Measurements from ENCODE around the gene EFL1.

The EFL1 gene

GRCh38 chr15:82262422-82263026 lies at the start of gene EFL1, which contains the start of gene SAXO2:
TSS of gene EFL1 (minus strand) at chr15:82262734. CDS start at chr15:82261778, 956 bp downstream.
TSS of gene SAXO2 (plus strand) at chr15:82262818. CDS start at chr15:82262880, 62 bp downstream.
- Histone ChIP-seq H3K4me1 (ENCODE audit: control insufficient read depth, insufficient read depth, low read length) (peaks cover 17% of the 10 kb centered on the region; the same call in 1 of the 2 replicates), H3K36me3 (ENCODE audit: control insufficient read depth in 2 of 2, insufficient read depth in 1 of 2, low read length in 2 of 2) (peaks cover 13 to 21% of the 10 kb centered on the region in 2 experiments), H3K4me3 (ENCODE audit: low read depth, low read length) (peak within 1 kb of the TSS; percentile 73), H3K27ac (ENCODE audit: extremely low read depth, low read depth, low read length) (peak within 1 kb of the TSS; percentile 75), H3K9me3 (ENCODE audit: control insufficient read depth, insufficient read depth, low read depth, low read length) (no peaks in the 10 kb centered on the region)
- ChIA-PET CTCF (interaction anchor here (0.8 to 1.4 kb wide), 2 partner anchors 18 to 23 kb away, joined by 6 to 8 read pairs; no protein-coding TSS in a partner anchor), POLR2A (interaction anchor here (0.6 to 0.8 kb wide), 4 partner anchors 17 to 1307 kb away, joined by 3 read pairs; no protein-coding TSS in a partner anchor)
- TF ChIP-seq OSR2 (tag by site-specific recombination; IDR thresholded peaks at IDR 0.05) (peak; percentile 27; the same call in 1 of the 2 replicates), ZBTB11 (tag by site-specific recombination; conservative IDR thresholded peaks at IDR 0.05; ENCODE audit: low read depth) (peak; percentile 82), ZNF549 (tag by site-specific recombination; IDR thresholded peaks at IDR 0.05) (no peak), ZNF555 (tag by site-specific recombination; conservative IDR thresholded peaks at IDR 0.05) (no peak), ZBTB7A (tag by site-specific recombination; IDR thresholded peaks at IDR 0.05; ENCODE audit: low read depth) (no peak), ZBTB6 (tag by site-specific recombination; IDR thresholded peaks at IDR 0.05) (no peak), FEZF1 (tag by site-specific recombination; IDR thresholded peaks at IDR 0.05) (no peak), ZNF24 (tag by site-specific recombination; IDR thresholded peaks at IDR 0.05) (no peak), TSHZ1 (tag by site-specific recombination; IDR thresholded peaks at IDR 0.05; ENCODE audit: borderline replicate concordance) (no peak; the same call in 1 of the 2 replicates), ZBTB10 (tag by site-specific recombination; IDR thresholded peaks at IDR 0.05) (no peak), ZNF2 (tag by site-specific recombination; IDR thresholded peaks at IDR 0.05) (no peak), ZNF473 (tag by site-specific recombination; IDR thresholded peaks at IDR 0.05) (no peak), ZNF184 (tag by site-specific recombination; IDR thresholded peaks at IDR 0.05) (no peak), ZBTB49 (tag by site-specific recombination; IDR thresholded peaks at IDR 0.05; ENCODE audit: low read depth) (no peak), ZNF704 (tag by site-specific recombination; IDR thresholded peaks at IDR 0.05) (no peak), ZNF701 (tag by site-specific recombination; IDR thresholded peaks at IDR 0.05) (no peak), ZNF324 (tag by site-specific recombination; IDR thresholded peaks at IDR 0.05) (no peak), PRDM6 (tag by site-specific recombination; IDR thresholded peaks at IDR 0.05) (no peak), ZNF623 (tag by site-specific recombination; IDR thresholded peaks at IDR 0.05) (no peak), SCRT2 (tag by site-specific recombination; IDR thresholded peaks at IDR 0.05) (no peak), ZNF433 (tag by site-specific recombination; IDR thresholded peaks at IDR 0.05; ENCODE audit: low read depth) (no peak)
